Adrenal gland (tissue), 12 donors: Measurements from ENCODE around the gene PTPRS. TPM values are rescaled to one million over a fixed set of nuclear protein-coding genes. Genes with fewer than 3 reads are reported as not detected.

Experiments used
- DNase-seq, 7 donors: peaks; one replicate each; pipeline ENCODE4 v3.0.0-alpha.2; 2019 to 2020
- H3K27ac ChIP-seq, 5 donors: fragments of 200-600 bp; sonication (generic) in 4 of 5; 1 replicate in 3 of 5; 2 replicates in 2 of 5; pipeline versions ENCODE4 v1.5.1 to v1.8.0; 2016 to 2020; ENCODE audit warnings: mild to moderate bottlenecking in 1 of 5
- H3K27me3 ChIP-seq: fragments of 200-600 bp; 2 replicates; pipeline ENCODE4 v1.8.0; 2021
- H3K36me3 ChIP-seq, 2 donors: fragments of 200-600 bp; replicated peaks in 1 of 2; 1 replicate in 1 of 2; 2 replicates in 1 of 2; pipeline versions ENCODE4 v1.5.1 to v1.8.0; 2018 to 2022
- H3K4me1 ChIP-seq, 2 donors: fragments of 200-600 bp; replicated peaks in 1 of 2; 1 replicate in 1 of 2; 2 replicates in 1 of 2; pipeline versions ENCODE4 v1.5.1 to v1.8.0; 2018 to 2021
- H3K4me3 ChIP-seq, 4 donors: fragments of 200-600 bp; sonication (generic) in 3 of 4; one replicate each; pipeline ENCODE4 v1.5.1; 2016 to 2018
- H3K9me3 ChIP-seq, 3 donors: fragments of 200-600 bp; sonication (generic) in 1 of 3; replicated peaks in 1 of 3; 1 replicate in 2 of 3; 2 replicates in 1 of 3; pipeline versions ENCODE4 v1.5.1 to v1.8.0; 2016 to 2021
- POLR2A ChIP-seq, 2 donors: fragments of 450-650 bp; IDR thresholded peaks; one replicate each; pipeline ENCODE4 v1.6.1; 2017; ENCODE audit warnings: antibody characterized with exemption in 2 of 2, mild to moderate bottlenecking in 2 of 2, moderate library complexity in 1 of 2
- WGBS, 4 donors: extraction: QIAGEN DNeasy Blood & Tissue Kit in 2 of 4; methylation state at CpG; one replicate each; pipeline versions ENCODE4 v1.1.5 to v1.1.7; 2013 to 2017; 5-methylcytosine and 5-hydroxymethylcytosine counted together
- intact Hi-C, 2 donors: fragments of 100-400 bp; cut with DNase I; formaldehyde crosslinking; loops; one replicate each; pipeline versions ENCODE4 v1.14.1 to v1.15.0; 2022 to 2023
- polyA plus RNA-seq, 3 donors: library from polyadenylated mRNA; stranded (reverse); fragments of 200-250 nt in 2 of 3; fragments of 350-450 nt in 1 of 3; fragmentation: Illumina TruSeq in 1 of 3; extraction: RNeasy Lipid Tissue Mini Kit (QIAGEN cat#74804) in 1 of 3; gene quantifications; one replicate each; pipeline ENCODE4 v1.2.3, GENCODE V29; 2013 to 2014
- total RNA-seq, 9 donors: library from RNA; depleted of rRNA in 4 of 9; stranded (reverse); fragments of >200 nt in 4 of 9; fragments of 120-200 nt in 1 of 9; fragmentation: NEBNext Ultra II Directional in 1 of 9; extraction: Animal tissue kit (Norgen Biotek cat#: 25700) in 1 of 9; gene quantifications; one replicate each; pipeline versions ENCODE4 v1.1.0 to v1.2.4, GENCODE V29; 2013 to 2023
- TF ChIP-seq, protein P1 (sequence below), 6 experiments: fragments of 450-650 bp in 4 of 6; fragments of 200-600 bp in 2 of 6; sonication (generic) in 1 of 6; IDR thresholded peaks; 1 replicate in 5 of 6; 2 replicates in 1 of 6; pipeline versions ENCODE4 v1.5.1 to v1.8.0; 2016 to 2021; ENCODE audit warnings: antibody characterized with exemption in 6 of 6, mild to moderate bottlenecking in 2 of 6, moderate library complexity in 1 of 6
- donor health status: healthy with polysubstance abuse.
- donor health status: Bipolar disorder and iron deficiency.
- donor health status: DM: yes; HTN: yes; CAD: no.
- donor health status: DM: no; HTN: no; CAD: no.
- donor health status: DM: no; HTN: no; CAD: no.
- donor health status: DM: yes; HTN: yes; CAD: no.

Gene PTPRS
- total and polyA plus RNA-seq, 12 donors = 8.8 to 376 (median 164) TPM

GRCh38 chr19:5296457-5297271 lies 43.9 kb downstream of the PTPRS start:
- H3K9me3 ChIP-seq = no peaks in the 10 kb centered on the region
- TF ChIP-seq, protein P1, sequence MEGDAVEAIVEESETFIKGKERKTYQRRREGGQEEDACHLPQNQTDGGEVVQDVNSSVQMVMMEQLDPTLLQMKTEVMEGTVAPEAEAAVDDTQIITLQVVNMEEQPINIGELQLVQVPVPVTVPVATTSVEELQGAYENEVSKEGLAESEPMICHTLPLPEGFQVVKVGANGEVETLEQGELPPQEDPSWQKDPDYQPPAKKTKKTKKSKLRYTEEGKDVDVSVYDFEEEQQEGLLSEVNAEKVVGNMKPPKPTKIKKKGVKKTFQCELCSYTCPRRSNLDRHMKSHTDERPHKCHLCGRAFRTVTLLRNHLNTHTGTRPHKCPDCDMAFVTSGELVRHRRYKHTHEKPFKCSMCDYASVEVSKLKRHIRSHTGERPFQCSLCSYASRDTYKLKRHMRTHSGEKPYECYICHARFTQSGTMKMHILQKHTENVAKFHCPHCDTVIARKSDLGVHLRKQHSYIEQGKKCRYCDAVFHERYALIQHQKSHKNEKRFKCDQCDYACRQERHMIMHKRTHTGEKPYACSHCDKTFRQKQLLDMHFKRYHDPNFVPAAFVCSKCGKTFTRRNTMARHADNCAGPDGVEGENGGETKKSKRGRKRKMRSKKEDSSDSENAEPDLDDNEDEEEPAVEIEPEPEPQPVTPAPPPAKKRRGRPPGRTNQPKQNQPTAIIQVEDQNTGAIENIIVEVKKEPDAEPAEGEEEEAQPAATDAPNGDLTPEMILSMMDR (IDR thresholded peaks at IDR 0.05) = no peak
- TF ChIP-seq POLR2A (IDR thresholded peaks at IDR 0.05) = no peak
- H3K4me1 ChIP-seq = peaks cover 8 to 17% of the 10 kb centered on the region in 2 donors
- H3K4me3 ChIP-seq = no peak overlapping the region
- no peaks in the 10 kb centered on the region for H3K27me3 ChIP-seq
- H3K36me3 ChIP-seq = no peaks in the 10 kb centered on the region
- H3K27ac ChIP-seq = no peak overlapping the region
- intact Hi-C loops = no loop called here
- DNase-seq = no peak
- 84 to 89% (median 87%) methylated on average over 16 of the region's 16 CpGs for WGBS, 4 donors

DNA sequence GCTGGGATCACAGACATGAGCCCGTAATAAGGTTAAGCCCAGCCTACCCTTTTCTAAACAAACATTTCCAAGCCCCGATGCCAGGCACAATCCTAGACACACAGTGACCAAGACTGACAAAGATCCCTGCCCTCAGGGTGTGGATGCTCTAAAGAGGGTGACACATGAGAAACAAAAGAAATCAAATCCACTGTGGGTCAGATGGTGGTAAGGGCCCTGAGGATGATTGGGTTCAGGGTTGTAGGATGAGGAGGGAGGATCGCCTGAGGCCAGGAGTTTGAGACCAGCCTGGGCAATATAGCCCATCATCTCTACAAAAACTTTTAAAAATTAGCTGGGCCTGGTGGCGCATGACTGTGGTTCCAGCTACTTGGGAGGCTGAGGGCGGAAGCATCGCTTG lies 44.6 kb downstream of the PTPRS start:
- Histone ChIP-seq H3K27ac (no peak overlapping the region), H3K27me3 (no peaks in the 10 kb centered on the region), H3K4me1 (peaks cover 9 to 17% of the 10 kb centered on the region in 2 donors), H3K9me3 (no peaks in the 10 kb centered on the region), H3K36me3 (no peaks in the 10 kb centered on the region), H3K4me3 (no peak overlapping the region)
- intact Hi-C loops = no loop called here
- DNase-seq = no peak
- WGBS, 4 donors = 94 to 99% (median 95%) methylated on average over 6 of the region's 6 CpGs
- TF ChIP-seq, protein P1 (IDR thresholded peaks at IDR 0.05) = no peak
- no peak for TF ChIP-seq POLR2A (IDR thresholded peaks at IDR 0.05)

DNA sequence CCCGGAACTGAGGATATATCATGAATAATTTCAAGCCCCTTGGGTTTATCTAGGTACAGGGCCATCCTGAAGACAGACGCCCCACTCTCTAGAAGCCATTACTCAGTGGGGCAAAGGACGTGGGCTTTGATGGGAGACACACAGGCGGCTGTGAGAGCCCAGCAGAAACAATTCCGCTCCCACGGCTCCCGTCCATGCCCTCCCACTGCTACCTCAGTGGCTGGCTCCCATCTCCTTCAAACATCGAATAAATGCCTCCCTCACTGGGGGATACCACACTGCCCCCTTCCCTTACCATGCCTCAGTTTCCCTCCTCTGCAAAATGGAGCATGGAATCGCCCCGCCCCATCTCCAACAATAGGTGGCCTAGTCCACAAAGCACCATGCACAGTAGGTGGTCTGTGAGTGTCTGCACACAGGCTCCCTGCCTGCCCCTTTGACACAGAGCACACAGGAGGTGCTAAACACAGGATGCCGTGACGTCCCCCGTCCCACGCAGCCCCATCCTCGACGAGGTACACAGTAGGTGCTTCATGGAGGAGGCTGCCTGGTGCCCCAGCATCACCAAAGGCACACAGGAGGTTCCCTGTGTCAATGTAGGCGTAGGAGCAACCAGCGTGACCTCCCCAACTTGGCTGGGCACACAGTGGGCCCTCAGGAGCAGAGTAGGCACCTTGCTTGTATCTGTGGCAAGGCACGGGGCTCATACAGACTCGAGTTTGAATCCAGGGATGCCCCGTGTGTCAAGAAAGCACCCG lies 46.0 kb downstream of the PTPRS start:
- no peak for TF ChIP-seq POLR2A (IDR thresholded peaks at IDR 0.05)
- TF ChIP-seq, protein P1 (IDR thresholded peaks at IDR 0.05) = no peak
- 79 to 86% (median 83%) methylated on average over 6 to 22 of the region's 22 CpGs for WGBS, 4 donors
- no peak overlapping the region for H3K4me3 ChIP-seq
- H3K27me3 ChIP-seq = no peaks in the 10 kb centered on the region
- no peaks in the 10 kb centered on the region for H3K9me3 ChIP-seq
- no peak for DNase-seq
- no peaks in the 10 kb centered on the region for H3K36me3 ChIP-seq
- no peak overlapping the region for H3K27ac ChIP-seq
- H3K4me1 ChIP-seq = peaks cover 9 to 22% of the 10 kb centered on the region in 2 donors
- intact Hi-C loops = no loop called here

DNA sequence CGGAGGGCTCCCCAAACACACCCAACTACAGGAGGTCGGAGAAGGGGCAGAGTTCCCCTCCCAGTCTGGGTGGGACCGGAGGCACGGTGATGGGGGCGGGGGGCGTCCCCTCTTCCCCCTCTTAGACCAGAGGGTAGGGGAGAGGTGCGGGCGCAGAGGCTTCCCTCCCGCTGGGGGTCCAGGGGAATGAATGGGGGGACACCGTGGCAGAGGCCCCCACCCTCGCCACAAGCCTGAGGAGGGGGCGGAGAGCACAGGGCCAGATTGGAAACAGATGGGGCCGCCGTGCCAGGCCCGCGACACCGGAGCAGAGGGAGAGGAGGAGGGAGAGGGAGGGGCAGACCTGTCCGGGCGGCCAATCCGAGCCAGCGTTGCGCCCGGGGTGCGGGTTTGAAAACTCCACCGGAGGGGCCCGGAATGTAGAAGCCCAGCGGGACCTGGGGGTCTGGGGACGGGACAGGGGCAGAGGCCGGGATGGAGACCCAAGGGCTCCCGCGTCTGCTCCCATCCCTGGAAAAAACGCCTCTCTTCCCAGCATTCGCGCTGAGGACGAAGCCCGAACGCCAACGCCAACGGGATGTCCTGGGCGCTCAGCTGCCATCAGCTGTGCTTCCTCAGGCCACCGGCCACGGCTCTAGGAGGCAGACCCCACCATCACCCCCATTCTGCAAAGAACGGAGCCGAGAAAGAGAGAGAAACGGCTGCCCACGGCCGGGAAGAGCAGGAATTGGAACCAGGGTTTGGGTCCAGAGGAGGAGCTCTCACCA lies 46.8 kb downstream of the PTPRS start:
- peak; percentile 37 to 61 (median 50) for DNase-seq
- TF ChIP-seq, protein P1 (IDR thresholded peaks at IDR 0.05) = no peak
- TF ChIP-seq POLR2A (IDR thresholded peaks at IDR 0.05) = no peak
- intact Hi-C loops = no loop called here
- Histone ChIP-seq H3K27me3 (no peaks in the 10 kb centered on the region), H3K9me3 (no peaks in the 10 kb centered on the region), H3K4me1 (peaks cover 9 to 22% of the 10 kb centered on the region in 2 donors), H3K27ac (no peak overlapping the region), H3K4me3 (peak overlapping the region in 2 of 4 donors; percentile 76 to 95), H3K36me3 (no peaks in the 10 kb centered on the region)
- 2 to 6% (median 3%) methylated on average over 14 to 47 of the region's 47 CpGs for WGBS, 4 donors
